ENCODE data around the gene SH3BP2. TPM values are rescaled to one million over a fixed set of nuclear protein-coding genes. Genes with fewer than 3 reads are reported as not detected.

Gene SH3BP2
- total and polyA plus RNA-seq, 9 donors: 5.3 to 46.9 (median 22.7) TPM

- Histone ChIP-seq H3K27ac (no peak overlapping the region), H3K4me1 (ENCODE audit: insufficient read depth) (peaks cover 28% of the 10 kb centered on the region), H3K27me3 (no peaks in the 10 kb centered on the region), H3K4me3 (no peak overlapping the region), H3K36me3 (no peaks in the 10 kb centered on the region), H3K9me3 (no peaks in the 10 kb centered on the region)
- WGBS, 3 donors: 67 to 77% (median 71%) methylated on average over 6 of the region's 6 CpGs
- intact Hi-C loops (cut with DNase I): loop anchor here in 1 of 4 donors (10.0 kb wide), 1 partner anchor 54 kb away; no protein-coding TSS in a partner anchor
- TF ChIP-seq EP300 (IDR thresholded peaks at IDR 0.05) (no peak), POLR2A (IDR thresholded peaks at IDR 0.05) (no peak)
- TF ChIP-seq, protein P1, sequence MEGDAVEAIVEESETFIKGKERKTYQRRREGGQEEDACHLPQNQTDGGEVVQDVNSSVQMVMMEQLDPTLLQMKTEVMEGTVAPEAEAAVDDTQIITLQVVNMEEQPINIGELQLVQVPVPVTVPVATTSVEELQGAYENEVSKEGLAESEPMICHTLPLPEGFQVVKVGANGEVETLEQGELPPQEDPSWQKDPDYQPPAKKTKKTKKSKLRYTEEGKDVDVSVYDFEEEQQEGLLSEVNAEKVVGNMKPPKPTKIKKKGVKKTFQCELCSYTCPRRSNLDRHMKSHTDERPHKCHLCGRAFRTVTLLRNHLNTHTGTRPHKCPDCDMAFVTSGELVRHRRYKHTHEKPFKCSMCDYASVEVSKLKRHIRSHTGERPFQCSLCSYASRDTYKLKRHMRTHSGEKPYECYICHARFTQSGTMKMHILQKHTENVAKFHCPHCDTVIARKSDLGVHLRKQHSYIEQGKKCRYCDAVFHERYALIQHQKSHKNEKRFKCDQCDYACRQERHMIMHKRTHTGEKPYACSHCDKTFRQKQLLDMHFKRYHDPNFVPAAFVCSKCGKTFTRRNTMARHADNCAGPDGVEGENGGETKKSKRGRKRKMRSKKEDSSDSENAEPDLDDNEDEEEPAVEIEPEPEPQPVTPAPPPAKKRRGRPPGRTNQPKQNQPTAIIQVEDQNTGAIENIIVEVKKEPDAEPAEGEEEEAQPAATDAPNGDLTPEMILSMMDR (IDR thresholded peaks at IDR 0.05): no peak
- DNase-seq: peak in 1 of 5 donors; percentile 53
Measured at GRCh38 chr4:2860391-2861348, 67.8 kb downstream of the SH3BP2 start.

DNA sequence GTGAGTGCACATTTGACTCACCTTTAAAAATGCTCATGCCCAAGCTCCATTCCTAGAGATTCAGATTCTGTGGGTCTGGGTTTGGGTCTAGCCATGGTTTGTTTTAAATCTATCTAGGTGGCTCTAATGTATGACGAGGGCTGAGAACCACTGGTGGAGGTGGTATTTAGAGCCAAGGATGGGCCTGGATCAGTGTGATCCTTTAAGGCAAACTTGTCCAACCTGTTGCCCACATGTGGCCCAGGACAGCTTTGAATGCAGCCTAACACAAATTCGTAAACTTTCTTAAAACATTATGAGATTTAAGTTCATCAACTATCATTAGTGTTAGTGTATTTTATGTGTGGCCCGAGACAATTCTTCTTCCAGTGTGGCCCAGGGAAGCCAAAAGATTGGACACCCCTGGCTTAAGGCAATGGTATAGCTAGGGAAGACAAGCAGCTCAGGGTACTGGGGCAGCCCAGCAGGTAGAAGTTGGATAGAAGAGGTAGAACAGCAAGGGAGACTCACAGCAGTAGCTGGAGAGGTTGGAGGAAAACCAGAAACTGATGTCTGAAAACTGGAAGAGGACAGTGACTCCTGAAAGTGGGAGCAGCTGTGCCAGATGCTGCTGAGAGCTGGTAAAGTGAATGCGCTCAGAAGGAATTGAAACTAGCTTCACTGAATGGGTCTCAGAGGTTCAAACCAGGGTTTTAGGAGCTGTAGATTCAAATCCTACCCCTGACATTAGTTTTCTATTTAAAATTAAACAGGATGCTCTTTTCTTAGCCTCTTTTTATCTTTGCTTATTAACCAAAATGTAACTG lies 68.9 kb downstream of the SH3BP2 start:
- H3K27ac ChIP-seq: no peak overlapping the region
- 76 to 78% (median 78%) methylated on average over 4 of the region's 4 CpGs for WGBS, 3 donors
- H3K9me3 ChIP-seq: no peaks in the 10 kb centered on the region
- intact Hi-C loops (cut with DNase I): loop anchor here in 1 of 4 donors (10.0 kb wide), 1 partner anchor 53 kb away; no protein-coding TSS in a partner anchor
- H3K27me3 ChIP-seq: no peaks in the 10 kb centered on the region
- H3K4me1 ChIP-seq (ENCODE audit: insufficient read depth): peaks cover 31% of the 10 kb centered on the region
- no peak for DNase-seq
- H3K4me3 ChIP-seq: no peak overlapping the region
- TF ChIP-seq, protein P1 (IDR thresholded peaks at IDR 0.05): no peak
- no peak for TF ChIP-seq POLR2A (IDR thresholded peaks at IDR 0.05)
- TF ChIP-seq EP300 (IDR thresholded peaks at IDR 0.05): no peak
- H3K36me3 ChIP-seq: no peaks in the 10 kb centered on the region

GRCh38 chr4:2862528-2862927 lies 69.6 kb downstream of the SH3BP2 start:
- Histone ChIP-seq H3K4me3 (no peak overlapping the region), H3K9me3 (no peaks in the 10 kb centered on the region), H3K27ac (no peak overlapping the region), H3K4me1 (ENCODE audit: insufficient read depth) (peaks cover 38% of the 10 kb centered on the region), H3K27me3 (no peaks in the 10 kb centered on the region), H3K36me3 (no peaks in the 10 kb centered on the region)
- TF ChIP-seq POLR2A (IDR thresholded peaks at IDR 0.05): no peak
- no peak for TF ChIP-seq EP300 (IDR thresholded peaks at IDR 0.05)
- TF ChIP-seq, protein P1 (IDR thresholded peaks at IDR 0.05): no peak
- no peak for DNase-seq
- intact Hi-C loops (cut with DNase I): loop anchor here in 1 of 4 donors (10.0 kb wide), 1 partner anchor 52 kb away; no protein-coding TSS in a partner anchor
- 6 to 20% (median 13%) methylated on average over 1 of the region's 1 CpG for WGBS, 3 donors

DNA sequence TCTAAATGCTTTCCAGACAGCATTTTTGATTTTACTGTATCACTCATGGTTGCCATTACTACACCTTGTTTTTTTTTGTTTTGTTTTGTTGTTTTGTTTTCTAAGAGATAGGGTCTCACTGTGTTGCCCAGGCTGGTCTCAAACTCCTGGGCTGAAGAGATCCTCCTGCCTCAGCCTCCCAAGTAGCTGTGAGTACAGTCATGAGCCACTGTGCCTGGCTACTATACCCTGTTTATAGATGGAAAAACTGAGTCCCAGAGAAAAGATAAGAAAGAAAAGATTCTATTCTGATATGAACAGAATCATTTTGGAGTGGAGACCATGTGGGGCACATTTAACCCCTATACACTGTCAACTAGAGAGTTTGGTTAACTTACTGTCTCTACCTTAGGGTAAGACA lies 70.8 kb downstream of the SH3BP2 start:
- DNase-seq: no peak
- H3K27ac ChIP-seq: no peak overlapping the region
- H3K36me3 ChIP-seq: no peaks in the 10 kb centered on the region
- H3K9me3 ChIP-seq: no peaks in the 10 kb centered on the region
- H3K4me3 ChIP-seq: no peak overlapping the region
- TF ChIP-seq POLR2A (IDR thresholded peaks at IDR 0.05) (no peak), EP300 (IDR thresholded peaks at IDR 0.05) (no peak)
- TF ChIP-seq, protein P1 (IDR thresholded peaks at IDR 0.05): no peak
- H3K4me1 ChIP-seq (ENCODE audit: insufficient read depth): peaks cover 39% of the 10 kb centered on the region
- intact Hi-C loops (cut with DNase I): loop anchor here in 1 of 4 donors (10.0 kb wide), 1 partner anchor 51 kb away; no protein-coding TSS in a partner anchor
- H3K27me3 ChIP-seq: no peaks in the 10 kb centered on the region
